Measurements from ENCODE around the gene GANC.
"Not testable (repeated sequence)": the region's sequence is repeated elsewhere in the genome, so short reads cannot be mapped to it uniquely, and the experiment has no call there.

Gene GANC

GRCh38 chr15:42285034-42285433 lies 12.0 kb downstream of the GANC start:
- DNase-seq: no peak

- no peak for DNase-seq
Measured at GRCh38 chr15:42286445-42287029, 13.5 kb downstream of the GANC start.

- DNase-seq: no peak
Measured at GRCh38 chr15:42287931-42288330, 14.9 kb downstream of the GANC start.

DNA sequence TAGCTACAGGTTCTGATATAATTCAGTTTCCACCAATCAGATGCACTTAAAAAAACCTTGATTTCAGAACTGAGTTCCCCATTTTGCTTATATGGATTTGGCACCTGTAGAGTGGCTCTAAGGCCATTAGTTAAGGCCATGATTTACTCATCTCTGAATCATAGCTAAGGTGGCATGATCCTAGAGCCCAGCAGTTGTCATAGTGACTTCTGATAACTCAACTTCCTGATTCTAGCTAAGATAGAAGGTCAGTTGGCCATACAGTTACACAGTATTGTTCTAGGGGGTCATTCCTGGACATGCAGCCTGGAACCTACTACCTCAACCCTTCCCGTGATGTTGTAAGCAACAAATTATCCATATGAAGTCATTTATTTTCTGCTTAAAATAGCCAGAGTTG lies 16.2 kb downstream of the GANC start:
- no peak for DNase-seq

- not testable (repeated sequence) for DNase-seq
Measured at GRCh38 chr15:42301004-42301403, 28.0 kb downstream of the GANC start.

DNA sequence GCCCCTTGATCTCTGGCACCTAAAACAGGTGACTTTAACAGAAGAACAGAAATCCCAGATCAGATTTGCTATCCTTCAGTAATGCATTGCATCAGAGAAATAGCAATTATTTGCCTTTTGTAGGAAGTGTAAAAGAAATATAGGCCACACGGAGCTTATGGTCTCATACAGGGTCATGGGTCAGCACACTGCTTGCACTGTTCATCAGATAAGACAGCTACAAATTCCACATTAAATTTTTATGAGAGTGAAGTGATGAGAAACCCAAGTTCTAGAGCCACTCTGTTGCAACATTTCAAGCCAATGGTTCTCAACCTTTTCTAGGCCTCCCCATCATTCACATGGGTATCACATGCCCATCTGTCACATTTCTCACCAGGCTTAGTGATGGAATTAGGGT lies 33.7 kb downstream of the GANC start:
- DNase-seq: no peak

DNA sequence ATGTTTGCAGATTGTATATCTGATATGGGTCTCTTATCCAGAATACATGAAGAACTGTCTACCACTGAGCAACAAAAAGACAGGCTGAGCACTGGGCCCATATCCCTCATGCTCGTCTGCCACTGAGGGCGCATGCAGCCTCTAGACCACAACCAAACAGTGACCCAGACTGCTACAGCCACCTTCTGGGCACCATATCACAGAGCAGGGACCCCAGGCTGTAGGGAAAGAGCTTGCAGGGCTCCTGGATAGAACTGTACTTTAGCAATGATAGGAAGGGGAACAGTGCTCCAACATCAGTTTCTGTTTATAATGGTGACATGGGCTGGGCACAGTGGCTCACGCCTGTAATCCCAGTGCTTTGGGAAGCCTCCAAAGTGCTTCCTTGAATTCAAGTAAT lies 40.5 kb downstream of the GANC start:
- no peak for DNase-seq

DNA sequence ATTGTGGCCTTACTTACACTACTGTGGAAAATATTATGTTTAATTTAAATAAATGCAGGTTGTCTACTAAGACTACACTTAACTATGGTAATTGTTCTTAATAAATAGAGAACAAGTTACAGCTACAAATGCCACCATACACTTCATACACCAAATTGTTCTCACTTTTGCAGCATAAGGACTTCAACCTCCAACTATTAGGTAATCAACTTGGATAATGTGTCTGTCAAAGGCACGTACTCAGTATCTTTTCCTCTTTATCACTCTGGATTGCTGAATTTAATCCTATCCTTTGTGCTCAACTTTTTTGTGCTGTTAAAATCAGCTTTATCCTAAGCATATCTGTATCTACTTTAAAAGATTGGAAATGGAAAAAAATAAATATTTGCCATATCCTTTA lies 41.8 kb downstream of the GANC start:
- no peak for DNase-seq

GRCh38 chr15:42315521-42315920 lies 42.5 kb downstream of the GANC start:
- DNase-seq: no peak

DNA sequence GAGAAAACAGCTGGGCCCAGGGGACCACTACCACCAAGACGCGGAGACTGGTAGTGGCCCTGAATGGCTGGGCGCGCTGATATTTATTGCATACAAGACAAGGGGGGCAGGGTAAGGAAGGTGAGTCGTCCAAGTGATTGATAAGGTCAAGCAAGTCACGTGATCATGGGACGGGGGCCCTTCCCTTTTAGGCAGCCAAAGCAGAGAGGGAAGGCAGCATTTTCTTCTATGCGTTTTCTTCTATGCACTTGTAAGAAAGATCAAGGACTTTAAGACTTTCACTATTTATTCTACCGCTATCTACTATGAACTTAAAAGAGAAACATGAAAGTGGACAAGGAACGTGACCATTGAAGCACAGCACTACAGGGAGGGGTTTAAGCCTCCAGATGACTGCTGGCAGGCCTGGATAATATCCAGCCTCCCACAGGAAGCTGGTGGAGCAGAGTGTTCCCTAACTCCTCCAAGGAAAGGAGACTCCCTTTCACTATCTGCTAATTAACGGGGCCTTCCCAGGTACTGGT lies 43.3 kb downstream of the GANC start:
- DNase-seq: not testable (repeated sequence)

GRCh38 chr15:42319206-42319605 lies 46.2 kb downstream of the GANC start:
- DNase-seq: no peak

DNA sequence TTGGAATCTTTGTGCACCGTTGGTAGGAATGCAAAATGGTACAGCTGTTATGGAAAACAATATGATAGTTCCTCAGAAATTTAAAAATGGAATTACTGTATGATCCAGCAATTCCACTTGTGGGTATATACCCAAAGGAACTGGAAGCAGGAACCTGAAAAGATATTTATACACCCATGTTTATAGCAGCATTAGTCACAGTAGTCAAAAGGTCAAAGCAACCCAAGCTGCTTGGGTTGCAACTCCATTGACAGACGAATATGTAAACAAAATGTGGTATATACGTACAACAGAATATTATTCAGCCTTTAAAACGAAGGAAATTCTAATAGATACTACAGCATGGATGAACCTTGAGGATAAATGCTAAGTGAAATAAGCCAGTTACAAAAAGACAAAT lies 51.3 kb downstream of the GANC start:
- no peak for DNase-seq

- DNase-seq: no peak
Measured at GRCh38 chr15:42329161-42329560, 56.2 kb downstream of the GANC start.

DNA sequence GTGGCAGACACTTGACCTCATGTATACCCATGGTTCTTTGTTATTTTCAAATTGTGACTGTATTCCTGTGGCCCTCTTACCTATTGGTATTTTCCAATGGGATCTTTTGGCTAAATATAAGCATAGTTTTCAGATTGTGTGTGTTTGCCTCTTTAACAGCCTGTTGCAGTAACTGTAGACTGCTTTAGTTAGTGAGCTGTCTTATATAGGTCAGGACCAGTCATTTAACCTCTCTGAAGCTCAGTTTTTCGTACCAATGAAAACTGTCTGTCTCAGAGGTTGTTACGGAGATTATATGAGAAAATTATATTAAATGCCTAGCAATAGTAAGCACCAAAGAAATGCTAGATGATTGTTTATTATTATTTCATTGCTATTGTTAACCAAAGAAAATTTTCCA lies 57.0 kb downstream of the GANC start:
- no peak for DNase-seq

- DNase-seq: no peak
Measured at GRCh38 chr15:42331235-42331634, 58.2 kb downstream of the GANC start.

GRCh38 chr15:42332331-42332730 lies 59.3 kb downstream of the GANC start:
- DNase-seq: no peak

GRCh38 chr15:42335074-42335473 lies 62.1 kb downstream of the GANC start:
- DNase-seq: no peak

- not testable (repeated sequence) for DNase-seq
Measured at GRCh38 chr15:42336650-42337049, 63.6 kb downstream of the GANC start.

- DNase-seq: not testable (repeated sequence)
Measured at GRCh38 chr15:42337104-42337503, 64.1 kb downstream of the GANC start.

DNA sequence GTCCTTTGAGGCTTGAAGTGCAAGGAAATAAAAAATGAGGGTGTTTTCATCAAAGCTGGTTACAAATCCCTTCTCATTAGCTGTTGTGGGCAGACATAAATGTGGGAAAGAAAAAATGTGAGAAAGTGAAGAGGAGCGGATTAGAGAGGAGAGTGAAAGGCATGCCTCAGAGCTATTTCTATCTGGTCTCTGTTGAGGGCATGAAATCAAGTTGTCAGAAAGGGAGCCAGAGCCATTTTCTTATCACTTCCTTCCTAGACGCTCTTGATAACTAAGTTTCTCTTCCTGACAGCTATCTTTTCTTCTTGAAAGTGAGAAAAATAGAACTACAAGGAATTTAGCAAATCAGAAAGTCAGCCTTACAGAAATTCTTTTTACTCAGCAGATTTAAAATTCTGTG lies 65.5 kb downstream of the GANC start:
- no peak for DNase-seq

- DNase-seq: no peak
Measured at GRCh38 chr15:42343596-42344232, 70.7 kb downstream of the GANC start.

DNA sequence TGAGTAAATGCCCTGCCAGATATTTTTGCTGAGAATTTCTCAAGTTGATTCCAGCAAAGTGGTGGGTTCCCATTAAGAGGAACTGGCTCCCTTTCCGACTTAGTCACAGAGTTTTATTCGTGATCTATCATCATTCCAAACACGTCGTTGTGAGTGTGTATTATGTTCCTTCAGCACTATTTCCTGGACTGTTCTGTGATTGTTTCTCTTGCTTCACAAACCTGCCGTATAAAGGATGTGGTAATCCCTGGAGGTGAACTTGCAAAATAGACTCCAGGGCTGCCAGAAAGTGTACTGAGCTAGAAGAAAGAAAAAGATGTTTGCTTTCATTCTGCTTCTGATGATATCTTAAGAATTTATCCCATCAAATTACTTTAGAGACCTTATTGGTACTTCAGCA lies 71.8 kb downstream of the GANC start:
- DNase-seq: no peak

DNA sequence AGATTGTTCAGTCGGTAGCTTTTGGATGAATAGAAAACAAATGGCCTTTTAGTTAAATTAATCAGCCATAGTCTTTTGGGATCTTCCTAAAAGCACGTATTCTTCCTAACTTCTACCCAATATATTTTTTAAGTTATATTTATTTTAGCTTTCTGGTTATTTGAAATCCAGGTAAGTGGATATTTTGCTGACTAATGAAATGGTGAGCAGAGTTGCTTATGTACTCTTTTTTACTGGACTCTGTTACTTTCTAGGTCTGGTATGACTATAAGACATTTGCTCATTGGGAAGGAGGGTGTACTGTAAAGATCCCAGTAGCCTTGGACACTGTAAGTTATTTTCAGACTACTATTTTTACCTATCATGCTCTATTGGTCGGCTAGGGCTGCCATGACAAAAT lies 72.5 kb downstream of the GANC start:
- no peak for DNase-seq

DNA sequence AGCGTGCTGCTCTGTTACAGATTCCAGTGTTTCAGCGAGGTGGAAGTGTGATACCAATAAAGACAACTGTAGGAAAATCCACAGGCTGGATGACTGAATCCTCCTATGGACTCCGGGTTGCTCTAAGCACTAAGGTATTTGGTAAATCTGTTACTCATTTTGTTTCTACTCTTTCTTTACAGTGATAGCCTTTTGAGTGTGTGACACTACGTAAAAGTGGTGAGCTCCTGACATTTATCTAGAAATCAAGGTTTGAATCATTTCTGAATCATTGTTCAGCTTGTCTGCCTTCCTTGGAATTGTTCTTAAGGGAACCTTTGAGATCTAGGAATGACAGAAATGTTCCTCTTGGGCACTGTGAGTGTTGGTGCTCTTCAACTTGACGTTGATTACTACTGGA lies 75.1 kb downstream of the GANC start:
- no peak for DNase-seq

GRCh38 chr15:42349186-42349585 lies 76.2 kb downstream of the GANC start:
- no peak for DNase-seq
